Muscle of leg (tissue), 11 donors: Measurements from ENCODE around the gene CDC42EP2. TPM values are rescaled to one million over a fixed set of nuclear protein-coding genes. Genes with fewer than 3 reads are reported as not detected.

ENCODE experiments used
- DNase-seq: peaks from one replicate; pipeline ENCODE4 v3.0.0; 2013
- H3K27ac ChIP-seq: one replicate; pipeline ENCODE4 v1.5.1; 2013; ENCODE audit warnings: mild to moderate bottlenecking, low read length, control low read depth
- H3K27me3 ChIP-seq: one replicate; pipeline ENCODE4 v1.6.1; 2013; ENCODE audit warnings: low read length; ENCODE audit not compliant: control insufficient read depth, insufficient read depth
- H3K36me3 ChIP-seq: one replicate; pipeline ENCODE4 v1.6.1; 2013; ENCODE audit warnings: low read length; ENCODE audit not compliant: control insufficient read depth, insufficient read depth
- H3K4me1 ChIP-seq: one replicate; pipeline ENCODE4 v1.6.1; 2013; ENCODE audit warnings: low read length; ENCODE audit not compliant: control insufficient read depth, insufficient read depth
- H3K4me3 ChIP-seq: one replicate; pipeline ENCODE4 v1.5.1; 2013; ENCODE audit warnings: low read length, control low read depth
- H3K9me3 ChIP-seq: replicated peaks from 2 replicates; pipeline ENCODE4 v1.6.1; 2013; ENCODE audit warnings: low read depth, low read length; ENCODE audit not compliant: control insufficient read depth
- WGBS: methylation state at CpG from one replicate; pipeline ENCODE4 v1.1.5; 2013; ENCODE audit warnings: missing lambda C conversion rate; ENCODE audit not compliant: insufficient coverage; 5-methylcytosine and 5-hydroxymethylcytosine counted together
- polyA plus RNA-seq, 8 donors: library from polyadenylated mRNA; unstranded; fragments of 120-200 nt; gene quantifications; one replicate each; pipeline versions ENCODE4 v1.2.1 to v1.2.3, GENCODE V29; 2013; ENCODE audit warnings: inconsistent platforms in 1 of 8, low replicate concordance in 1 of 8; ENCODE audit not compliant: insufficient read length in 8 of 8, insufficient read depth in 1 of 8
- total RNA-seq: library from RNA; stranded (reverse); fragments of 120-200 nt; gene quantifications from one replicate; pipeline ENCODE4 v1.2.4, GENCODE V29; 2013

CDC42EP2 gene
- total and polyA plus RNA-seq, 9 donors = 20.8 to 42.4 (median 35.3) TPM

DNA sequence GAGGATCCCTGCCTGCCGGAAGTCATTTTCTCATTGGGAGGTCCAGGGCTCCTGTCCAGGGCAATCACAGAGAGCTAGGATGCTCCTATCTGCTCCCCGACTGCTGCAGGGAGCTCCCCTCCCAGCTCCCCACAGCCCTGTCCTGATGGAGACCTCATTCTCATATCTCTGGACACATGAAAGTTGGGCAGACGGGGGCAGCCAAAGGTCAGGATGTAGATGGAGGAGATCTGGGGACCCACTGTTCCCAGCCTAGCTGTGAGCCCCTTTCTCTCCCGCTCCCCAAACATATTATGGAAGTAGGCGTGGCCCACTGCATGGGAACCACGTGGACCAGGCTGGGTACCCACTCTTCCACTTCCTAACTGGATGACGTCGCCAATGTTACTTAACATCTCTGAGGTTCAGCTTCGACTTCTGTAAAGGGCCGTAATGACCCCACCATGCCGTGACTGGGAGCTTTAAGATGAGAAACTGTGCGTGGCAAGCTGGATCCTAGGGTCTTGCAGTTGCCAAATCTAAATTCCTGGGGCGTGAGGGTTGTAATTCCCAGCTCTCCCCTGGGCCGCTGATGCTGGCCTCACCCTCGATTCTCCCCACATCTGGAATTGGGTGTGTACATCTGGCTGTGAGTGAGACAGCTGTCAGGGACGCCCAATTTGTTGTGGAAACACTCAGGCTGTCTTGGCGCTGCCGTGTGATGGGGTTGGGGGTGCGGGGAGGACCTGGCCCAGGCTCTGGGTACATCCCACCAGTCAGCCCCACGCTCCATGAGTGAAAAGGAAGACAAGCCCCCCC, 1.8 kb downstream of the CDC42EP2 start:
- peak overlapping the region; percentile 96 for H3K27ac ChIP-seq
- DNase-seq = peak; percentile 97
- WGBS = 3% methylated on average over 5 of the region's 20 CpGs
- H3K27me3 ChIP-seq = no peaks in the 10 kb centered on the region
- H3K4me1 ChIP-seq = peaks cover 69% of the 10 kb centered on the region
- H3K36me3 ChIP-seq = peaks cover 28% of the 10 kb centered on the region
- H3K4me3 ChIP-seq = peak overlapping the region; percentile 98
- H3K9me3 ChIP-seq = no peaks in the 10 kb centered on the region

DNA sequence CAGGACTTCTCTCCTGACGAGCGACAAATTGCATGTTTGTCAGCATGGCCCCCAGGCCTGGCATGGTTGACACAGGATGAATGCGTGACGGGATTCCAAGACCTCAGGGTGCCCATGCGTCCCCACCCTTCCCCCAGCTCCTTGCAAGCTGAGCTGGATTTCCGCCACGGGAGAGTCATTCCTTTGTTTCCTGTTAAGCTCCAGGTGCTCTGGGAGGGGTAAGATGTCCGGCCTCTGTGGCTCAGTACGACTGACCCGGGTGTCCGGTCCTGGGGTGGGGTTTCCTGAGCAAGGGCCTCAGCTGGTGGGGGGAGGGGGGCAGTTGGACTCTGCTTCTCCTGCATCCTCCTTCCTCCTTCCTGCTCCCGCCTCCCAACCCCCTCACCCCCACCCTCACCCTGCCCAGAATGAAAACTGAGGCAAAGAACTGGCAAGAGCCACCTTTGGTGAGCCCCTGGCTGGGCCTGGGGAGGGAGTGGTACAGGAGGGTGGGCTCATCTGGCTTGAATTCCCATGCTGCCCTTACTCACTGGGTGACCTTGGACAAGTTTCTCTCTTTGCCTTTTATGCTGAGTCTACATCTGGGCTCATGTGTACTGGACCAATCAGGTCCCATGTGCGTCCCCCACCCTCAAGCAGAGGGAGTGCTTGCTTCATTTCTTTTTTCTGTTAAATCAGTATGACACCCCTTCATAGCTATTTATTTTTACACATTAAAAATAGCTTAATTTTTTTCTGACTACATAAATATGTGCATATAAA, 2.5 kb downstream of the CDC42EP2 start:
- Histone ChIP-seq H3K27me3 (no peaks in the 10 kb centered on the region), H3K9me3 (no peaks in the 10 kb centered on the region), H3K27ac (peak overlapping the region; percentile 96), H3K36me3 (peaks cover 36% of the 10 kb centered on the region), H3K4me3 (peak overlapping the region; percentile 98), H3K4me1 (peaks cover 71% of the 10 kb centered on the region)
- peak; percentile 96 for DNase-seq
- 0% methylated on average over 2 of the region's 13 CpGs for WGBS

DNA sequence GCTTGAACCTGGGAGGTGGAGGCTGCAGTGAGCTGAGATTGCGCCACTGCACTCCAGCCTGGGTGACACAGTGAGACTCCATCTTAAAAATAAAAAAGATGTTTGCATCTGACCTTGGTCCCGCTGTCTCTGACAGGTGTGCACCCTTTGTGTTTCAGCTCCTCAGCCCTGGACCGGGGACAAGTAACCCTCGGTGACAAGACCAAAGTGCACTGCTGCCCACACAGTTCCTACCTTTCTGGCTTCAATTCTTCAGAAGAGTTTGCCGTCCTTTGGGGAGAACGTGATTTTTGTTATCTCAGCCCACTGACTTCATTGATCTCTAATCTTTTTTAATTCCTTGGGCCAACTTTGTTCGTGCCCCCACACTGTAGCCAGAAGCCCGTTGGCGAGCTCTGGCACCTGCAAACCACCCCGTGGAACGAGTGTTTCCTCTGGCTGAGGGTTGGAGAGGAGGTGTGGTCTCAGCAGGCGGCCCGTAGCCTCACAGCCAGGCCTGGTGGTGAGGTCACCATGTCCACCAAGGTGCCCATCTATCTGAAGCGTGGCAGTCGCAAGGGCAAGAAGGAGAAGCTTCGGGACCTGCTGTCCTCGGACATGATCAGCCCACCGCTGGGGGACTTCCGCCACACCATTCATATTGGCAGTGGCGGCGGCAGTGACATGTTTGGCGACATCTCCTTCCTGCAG, 5.9 kb downstream of the CDC42EP2 start:
- Histone ChIP-seq H3K4me1 (peaks cover 58% of the 10 kb centered on the region), H3K27ac (no peak overlapping the region)

DNA sequence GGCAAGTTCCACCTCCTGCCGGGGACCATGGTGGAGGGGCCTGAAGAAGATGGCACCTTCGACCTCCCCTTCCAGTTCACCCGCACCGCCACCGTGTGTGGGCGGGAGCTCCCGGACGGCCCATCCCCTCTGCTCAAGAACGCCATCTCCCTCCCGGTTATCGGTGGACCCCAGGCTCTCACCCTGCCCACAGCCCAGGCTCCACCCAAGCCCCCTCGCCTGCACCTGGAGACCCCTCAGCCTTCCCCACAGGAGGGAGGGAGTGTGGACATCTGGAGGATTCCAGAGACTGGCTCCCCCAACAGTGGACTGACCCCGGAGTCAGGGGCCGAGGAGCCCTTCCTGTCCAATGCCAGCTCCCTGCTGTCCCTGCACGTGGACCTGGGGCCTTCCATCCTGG, 6.4 kb downstream of the CDC42EP2 start:
- Histone ChIP-seq H3K4me3 (no peak overlapping the region), H3K4me1 (peaks cover 54% of the 10 kb centered on the region), H3K9me3 (no peaks in the 10 kb centered on the region), H3K27ac (no peak overlapping the region), H3K27me3 (no peaks in the 10 kb centered on the region), H3K36me3 (peaks cover 42% of the 10 kb centered on the region)
- WGBS = 68% methylated on average over 8 of the region's 15 CpGs
- no peak for DNase-seq

More for the DNA sequence above, 5.9 kb downstream of the CDC42EP2 start:
- no peak for DNase-seq
- 82% methylated on average over 22 of the region's 22 CpGs for whole genome bisulfite sequencing
- Histone ChIP-seq H3K4me3 (no peak overlapping the region), H3K9me3 (no peaks in the 10 kb centered on the region), H3K27me3 (no peaks in the 10 kb centered on the region), H3K36me3 (peaks cover 42% of the 10 kb centered on the region)

DNA sequence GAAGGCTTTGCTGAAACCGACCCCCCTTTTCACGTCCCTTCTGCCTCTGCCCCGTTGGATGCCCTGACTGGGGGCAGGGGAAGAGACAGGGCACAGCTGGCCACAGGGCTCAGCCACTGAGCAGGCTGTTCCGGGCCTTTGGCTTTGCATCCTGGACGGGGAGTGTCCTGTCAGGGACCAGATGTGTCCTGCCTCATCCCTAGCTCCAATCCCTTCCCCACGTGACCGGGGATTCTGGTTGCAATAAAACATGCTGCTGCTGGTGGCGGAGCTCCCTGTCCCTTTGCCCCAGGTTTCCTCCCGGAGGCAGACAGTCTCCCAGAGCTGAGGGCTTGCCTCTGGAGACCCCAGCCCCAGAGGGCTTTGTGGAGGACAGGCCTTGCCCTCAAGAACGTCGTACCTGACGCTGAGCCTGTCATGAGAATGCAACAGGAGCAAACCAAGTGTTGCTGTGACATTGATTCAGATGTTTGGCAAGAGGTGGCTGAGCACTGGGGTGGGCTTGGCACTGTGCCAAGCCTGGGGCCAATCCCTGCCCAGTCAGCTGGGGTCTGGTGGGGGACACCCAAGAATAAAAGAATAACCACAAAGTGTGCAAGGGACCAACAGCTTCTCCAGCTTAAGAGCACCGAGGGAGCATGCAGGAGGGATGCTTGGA, 7.3 kb downstream of the CDC42EP2 start:
- no peak overlapping the region for H3K4me3 ChIP-seq
- peaks cover 45% of the 10 kb centered on the region for H3K4me1 ChIP-seq
- no peaks in the 10 kb centered on the region for H3K27me3 ChIP-seq
- peak; percentile 87 for DNase-seq
- WGBS = 37% methylated on average over 13 of the region's 13 CpGs
- peaks cover 42% of the 10 kb centered on the region for H3K36me3 ChIP-seq
- peak overlapping the region; percentile 60 for H3K27ac ChIP-seq
- H3K9me3 ChIP-seq = no peaks in the 10 kb centered on the region

DNA sequence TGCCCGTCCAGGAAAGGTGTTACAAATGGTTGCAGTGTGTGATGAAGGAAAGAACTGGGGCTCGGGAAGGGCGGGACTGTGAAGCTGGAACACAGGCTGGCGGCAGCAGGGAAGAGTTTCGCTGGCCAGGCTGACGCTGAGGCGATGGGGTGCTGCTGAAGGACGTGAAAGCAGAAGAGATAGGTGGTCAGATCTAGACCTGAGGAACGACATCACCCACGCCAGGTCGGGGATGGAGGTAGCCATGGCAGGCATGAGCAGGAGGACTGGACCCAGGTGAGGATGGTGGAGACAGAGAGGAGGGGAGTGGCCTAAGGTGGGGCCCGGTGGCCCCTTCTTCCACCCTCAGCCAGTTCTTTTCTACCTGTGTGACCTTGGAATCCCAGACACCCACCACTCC, 9.1 kb downstream of the CDC42EP2 start:
- Histone ChIP-seq H3K36me3 (peaks cover 38% of the 10 kb centered on the region), H3K9me3 (no peaks in the 10 kb centered on the region), H3K4me3 (no peak overlapping the region), H3K27me3 (no peaks in the 10 kb centered on the region), H3K27ac (no peak overlapping the region), H3K4me1 (peaks cover 33% of the 10 kb centered on the region)
- no peak for DNase-seq
- WGBS = 72% methylated on average over 8 of the region's 12 CpGs

DNA sequence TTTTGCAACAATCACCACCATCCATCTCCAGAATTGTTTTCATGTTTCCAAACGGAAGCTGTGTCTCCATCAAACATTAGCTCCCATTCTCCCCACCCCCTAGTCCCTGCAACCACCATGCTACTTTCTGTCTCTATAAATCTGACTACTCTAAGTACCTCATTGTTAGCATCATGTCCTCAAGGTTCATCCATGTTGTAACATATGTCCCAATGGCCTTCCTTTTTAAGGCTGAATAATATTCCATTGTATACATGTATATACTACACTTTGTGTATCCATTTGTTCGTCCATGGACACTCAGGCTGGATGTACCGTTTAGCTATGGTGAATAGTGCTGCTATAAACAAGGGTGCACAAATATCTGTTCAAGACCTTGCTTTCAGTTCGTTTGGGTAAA, 10.8 kb downstream of the CDC42EP2 start:
- 69% methylated on average over 2 of the region's 4 CpGs for WGBS
- no peak overlapping the region for H3K4me3 ChIP-seq

DNA sequence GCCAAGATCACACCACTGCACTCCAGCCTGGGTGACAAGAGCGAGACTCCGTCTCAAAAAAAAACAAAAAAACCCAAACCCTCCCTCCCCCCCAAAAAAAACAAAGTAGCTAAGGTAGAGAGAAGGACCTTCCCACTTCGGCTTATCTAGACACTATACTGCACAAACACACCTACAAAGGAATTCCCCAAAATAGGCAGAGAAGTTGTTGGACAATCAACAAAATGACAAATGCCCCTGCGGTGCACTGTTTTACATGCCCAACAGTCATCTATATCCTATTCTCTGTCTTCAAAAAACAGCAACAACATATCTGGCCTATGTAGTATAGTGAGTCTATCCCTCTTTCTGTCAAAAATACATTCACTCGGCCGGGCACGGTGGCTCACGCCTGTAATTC, 12.4 kb downstream of the CDC42EP2 start:
- H3K36me3 ChIP-seq = peaks cover 7% of the 10 kb centered on the region
- 98% methylated on average over 5 of the region's 8 CpGs for WGBS
- no peaks in the 10 kb centered on the region for H3K9me3 ChIP-seq
- no peak overlapping the region for H3K4me3 ChIP-seq
- DNase-seq = no peak
- H3K27me3 ChIP-seq = no peaks in the 10 kb centered on the region
- peaks cover 9% of the 10 kb centered on the region for H3K4me1 ChIP-seq
- no peak overlapping the region for H3K27ac ChIP-seq

More for the DNA sequence above, 10.8 kb downstream of the CDC42EP2 start:
- no peak overlapping the region for H3K27ac ChIP-seq
- peaks cover 24% of the 10 kb centered on the region for H3K4me1 ChIP-seq
- no peaks in the 10 kb centered on the region for H3K9me3 ChIP-seq
- H3K27me3 ChIP-seq = no peaks in the 10 kb centered on the region
- H3K36me3 ChIP-seq = peaks cover 23% of the 10 kb centered on the region
- DNase-seq = no peak

DNA sequence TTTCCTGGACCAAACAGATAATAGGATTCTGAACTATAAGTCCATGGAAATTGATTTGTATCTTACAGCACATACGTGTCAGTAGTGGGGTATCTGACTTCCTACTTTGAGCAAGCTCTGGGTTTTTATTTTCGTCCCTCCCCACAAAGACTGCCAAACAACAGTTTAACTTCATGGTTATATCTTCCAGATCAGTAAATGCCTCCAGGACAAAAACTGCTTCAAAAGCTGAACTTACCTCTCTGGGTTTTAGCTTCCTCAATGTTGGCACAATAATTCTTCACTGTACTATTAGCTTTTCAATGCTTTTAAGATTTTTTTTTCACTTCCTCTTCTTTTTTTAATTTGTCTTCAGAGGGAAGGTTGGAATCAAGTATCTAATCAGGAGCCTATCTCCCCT, 14.8 kb downstream of the CDC42EP2 start:
- no peak for DNase-seq
- Histone ChIP-seq H3K36me3 (no peaks in the 10 kb centered on the region), H3K27me3 (no peaks in the 10 kb centered on the region), H3K9me3 (no peaks in the 10 kb centered on the region), H3K27ac (no peak overlapping the region), H3K4me1 (peaks cover 6% of the 10 kb centered on the region), H3K4me3 (no peak overlapping the region)
- WGBS = 50% methylated on average over 2 of the region's 2 CpGs
